MM.1S (cell line): ENCODE results near the gene ANGEL1.

Experiments used
- CTCF ChIP-seq: fragments of 300-600 bp; sonication (generic); IDR thresholded peaks from 2 replicates; pipeline ENCODE4 v1.5.1; 2016; ENCODE audit warnings: antibody characterized with exemption, low read length, mixed read lengths
- EZH2 ChIP-seq: fragments of 300-600 bp; sonication (generic); optimal IDR thresholded peaks from 2 replicates; pipeline ENCODE3; 2017; ENCODE audit warnings: low read depth, mild to moderate bottlenecking, antibody characterized with exemption, low read length, mixed read lengths
- EZH2phosphoT487 ChIP-seq: fragments of 300-600 bp; sonication (generic); IDR thresholded peaks from 2 replicates; pipeline ENCODE4 v1.6.1; 2018; ENCODE audit warnings: antibody characterized with exemption, low read length

- no peak for TF ChIP-seq CTCF
- no peak for TF ChIP-seq EZH2phosphoT487
- no peak for TF ChIP-seq EZH2
Observed at GRCh38 chr14:76810525-76810924, 2.2 kb downstream of the ANGEL1 start.
